CD4-positive, alpha-beta T cell treated with Interleukin-4 for 4 hours (primary cell): Measurements from ENCODE around the gene SGMS1.
A peak's percentile ranks its signal among the peaks of the same experiment; 100 is the strongest.

Experiments used
- DNase-seq: peaks from one replicate; pipeline ENCODE4 v3.0.0-alpha.2; 2020

Gene SGMS1

DNA sequence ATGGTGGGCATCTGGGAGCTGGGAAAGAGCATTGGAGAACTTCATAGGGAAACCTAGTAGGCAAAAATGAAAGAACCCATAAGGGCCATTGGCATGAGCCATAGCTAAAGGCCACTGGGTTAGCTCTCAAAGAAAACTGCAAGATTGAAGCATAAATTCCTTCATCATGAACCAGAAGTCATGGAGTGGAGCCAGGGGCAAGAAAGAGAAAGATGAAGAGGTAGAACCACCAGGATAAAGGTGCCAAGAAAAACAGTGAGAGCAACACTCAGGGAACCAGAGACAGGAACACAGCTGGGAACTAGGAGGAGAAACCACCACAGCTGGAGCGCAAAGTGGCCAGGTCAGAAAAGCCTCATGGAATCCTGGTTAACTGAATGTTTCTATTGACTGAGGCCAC, 11.5 kb upstream of the SGMS1 start:
- no peak for DNase-seq

DNA sequence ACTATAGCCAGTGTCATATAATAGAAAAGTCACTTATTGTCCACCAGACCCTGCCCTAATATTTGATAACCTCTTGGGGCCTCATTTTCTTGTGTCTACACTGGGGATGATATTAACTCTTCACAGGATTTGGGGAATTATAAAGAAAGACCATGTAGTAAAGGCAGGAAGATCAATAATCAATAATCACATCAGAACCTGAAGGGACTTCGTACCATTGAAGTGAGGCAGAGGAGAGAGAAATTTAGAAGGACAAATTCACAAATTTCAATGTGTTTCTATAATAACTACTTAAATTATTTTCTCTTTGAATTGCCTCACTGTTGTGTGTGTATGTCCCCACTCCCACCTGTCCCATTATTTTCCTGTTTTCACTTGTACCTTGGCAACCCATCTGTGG, 10.7 kb upstream of the SGMS1 start:
- no peak for DNase-seq

DNA sequence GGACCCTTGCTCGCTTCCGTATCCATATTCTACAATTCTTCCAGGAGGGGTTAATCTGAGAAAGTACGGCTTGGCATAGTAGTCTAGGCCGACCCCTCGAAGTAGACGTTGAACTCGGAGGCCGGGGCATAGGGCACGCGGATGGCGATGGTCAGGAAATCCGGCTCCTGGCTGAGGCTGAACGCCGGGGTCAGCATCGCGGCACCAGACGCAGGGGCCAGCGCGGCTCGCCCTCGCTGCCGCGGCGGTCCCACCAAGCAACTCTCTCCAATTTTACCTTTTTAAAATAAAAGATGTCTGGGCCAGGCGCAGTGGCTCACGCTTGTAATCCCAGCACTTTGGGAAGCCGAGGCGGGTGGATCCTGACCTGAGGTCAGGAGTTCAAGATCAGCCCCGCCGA, 7.3 kb upstream of the SGMS1 start:
- no peak for DNase-seq

DNA sequence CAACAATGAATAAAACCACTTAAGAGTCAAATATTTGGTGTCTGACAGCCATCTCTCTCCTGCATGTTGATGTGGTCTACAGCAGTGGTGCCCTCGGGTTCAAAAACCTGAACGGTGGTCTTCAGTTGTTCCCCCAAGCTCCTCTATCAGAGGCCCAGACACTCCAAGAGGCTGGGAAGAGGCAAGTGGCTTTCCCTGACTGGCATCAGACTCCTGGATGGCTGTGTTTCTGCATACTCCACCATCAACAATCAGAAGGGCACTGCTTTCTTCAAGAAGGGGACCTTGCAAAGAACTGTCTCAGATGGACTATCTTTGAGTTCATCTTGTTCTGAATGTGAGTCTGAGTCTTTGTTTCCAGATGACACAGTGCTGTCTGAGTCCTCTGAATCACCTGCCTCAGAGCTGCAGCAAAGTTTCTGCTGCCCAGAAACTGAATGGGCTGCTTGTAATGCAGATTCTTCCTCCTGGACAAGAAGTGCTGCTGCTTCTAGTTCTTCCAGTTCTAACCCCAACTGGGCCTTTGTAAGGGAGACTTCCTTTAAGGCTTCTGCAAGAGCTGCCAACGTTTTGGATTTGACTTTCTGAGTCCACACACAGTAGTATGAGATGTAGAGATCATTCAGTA, 5.9 kb upstream of the SGMS1 start:
- DNase-seq: no peak

DNA sequence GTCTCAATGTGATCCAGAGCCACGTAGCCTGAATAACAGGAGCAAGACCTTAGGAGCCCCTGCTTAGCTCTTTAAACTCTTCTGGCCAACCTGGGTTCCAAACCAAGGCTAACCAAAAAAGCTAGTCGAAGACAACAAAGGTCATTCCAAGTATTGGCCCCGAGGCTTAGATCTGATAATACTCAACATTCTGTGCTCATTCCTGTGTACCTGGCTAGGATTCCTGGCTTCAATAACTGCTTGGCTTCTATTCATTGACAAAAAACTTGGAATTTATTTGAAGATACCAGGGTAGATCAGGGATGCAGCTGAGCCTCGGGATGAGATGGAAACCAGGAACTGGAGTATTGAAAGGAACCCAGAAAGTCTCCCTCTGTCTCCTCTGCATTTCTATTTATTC, 4.1 kb upstream of the SGMS1 start:
- DNase-seq: no peak

DNA sequence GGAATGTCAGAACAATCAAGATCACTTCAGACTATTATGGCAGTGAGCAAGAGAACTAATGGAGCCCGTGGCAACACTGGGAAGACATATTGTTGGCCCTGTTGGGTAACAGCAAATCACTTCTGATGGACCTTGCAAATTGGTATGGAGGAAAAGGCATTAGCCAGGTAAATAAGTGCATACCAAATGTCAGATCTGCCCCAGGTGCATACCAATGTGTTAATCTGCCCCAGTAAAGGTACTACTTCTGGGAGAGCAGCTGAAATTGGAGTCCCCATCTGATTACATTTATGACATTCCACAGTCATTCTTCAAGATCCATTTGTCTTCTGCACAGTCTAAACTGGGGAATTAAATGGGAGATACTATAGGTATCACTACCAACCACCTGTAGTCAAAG, 3.7 kb upstream of the SGMS1 start:
- DNase-seq: no peak

DNA sequence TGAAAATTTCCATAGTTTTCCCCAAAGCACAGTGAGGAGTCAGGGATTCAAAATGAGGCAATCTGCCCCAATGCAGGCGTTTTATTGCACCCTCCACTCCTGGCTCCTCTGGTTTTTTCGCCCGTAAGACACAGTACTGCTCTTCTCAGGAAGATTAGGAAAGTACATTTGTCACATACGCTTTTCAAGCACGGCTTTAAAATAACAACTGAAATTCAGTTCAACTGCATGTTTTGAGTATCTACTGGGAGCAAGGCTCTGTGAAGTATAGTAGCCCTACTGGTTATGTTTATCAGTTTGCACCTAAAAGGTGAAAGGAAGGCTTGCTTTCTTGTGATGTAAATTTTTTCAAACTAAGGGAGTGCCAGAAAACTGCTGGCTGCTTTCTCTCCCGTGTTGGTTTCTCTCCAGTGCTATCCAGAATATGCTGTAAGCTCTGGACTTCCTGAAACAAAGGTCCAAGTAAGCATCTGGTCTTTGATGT, 1.9 kb upstream of the SGMS1 start:
- no peak for DNase-seq

DNA sequence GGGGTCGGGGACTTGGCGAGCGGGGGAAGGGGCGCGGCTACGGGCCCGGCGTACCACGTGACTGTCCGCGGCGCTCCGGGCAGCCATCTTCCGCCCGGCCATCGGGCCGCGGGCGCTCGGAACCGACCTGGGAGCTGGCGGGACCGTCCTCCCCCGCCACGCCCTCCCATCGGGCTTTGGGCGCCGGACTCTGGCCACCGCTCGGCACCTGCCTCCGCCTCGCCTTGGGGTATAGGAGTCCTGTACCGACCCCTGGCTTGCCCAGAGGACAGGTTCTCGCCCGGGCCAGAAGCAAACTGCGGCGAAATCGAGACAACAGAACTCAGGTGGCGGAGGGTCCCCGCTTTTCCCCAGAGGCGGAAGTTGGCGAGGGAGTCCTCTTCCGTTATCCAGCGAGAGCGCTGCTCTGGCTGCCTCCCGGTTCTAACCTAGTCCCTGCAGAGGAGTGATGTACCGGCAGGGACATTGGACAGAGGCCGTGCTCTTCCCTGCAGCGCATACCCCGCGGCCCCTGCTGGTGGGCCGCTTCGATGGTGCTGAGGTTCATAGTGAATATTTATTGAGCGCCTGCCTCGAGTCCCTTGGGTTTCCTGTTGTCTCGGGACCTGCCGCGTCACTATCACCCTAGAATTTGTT, 1.2 kb upstream of the SGMS1 start:
- DNase-seq: peak; percentile 69

DNA sequence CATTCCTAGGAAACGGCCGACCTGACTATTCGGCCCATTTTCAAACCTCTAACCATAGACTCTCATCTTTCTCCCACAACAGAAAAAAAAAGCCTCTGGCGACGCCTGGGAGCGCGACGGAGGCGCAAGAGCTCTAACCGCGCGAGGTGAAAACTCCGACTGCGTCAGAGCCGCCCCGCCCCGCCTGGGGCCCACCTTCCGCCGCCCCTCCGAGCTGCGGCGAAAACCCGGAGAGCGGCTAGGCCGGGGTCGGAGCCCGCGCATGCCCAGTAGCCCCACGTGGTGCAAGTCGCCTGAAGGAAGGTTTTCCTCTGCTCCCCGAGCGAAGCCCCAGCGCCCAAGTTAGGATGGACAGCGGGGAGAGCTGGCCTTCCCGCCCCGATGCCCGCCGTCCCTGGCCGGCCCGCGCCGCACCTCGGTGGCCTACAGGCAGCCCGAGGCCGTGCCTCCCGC, 683 bp upstream of the SGMS1 start:
- DNase-seq: peak; percentile 95

DNA sequence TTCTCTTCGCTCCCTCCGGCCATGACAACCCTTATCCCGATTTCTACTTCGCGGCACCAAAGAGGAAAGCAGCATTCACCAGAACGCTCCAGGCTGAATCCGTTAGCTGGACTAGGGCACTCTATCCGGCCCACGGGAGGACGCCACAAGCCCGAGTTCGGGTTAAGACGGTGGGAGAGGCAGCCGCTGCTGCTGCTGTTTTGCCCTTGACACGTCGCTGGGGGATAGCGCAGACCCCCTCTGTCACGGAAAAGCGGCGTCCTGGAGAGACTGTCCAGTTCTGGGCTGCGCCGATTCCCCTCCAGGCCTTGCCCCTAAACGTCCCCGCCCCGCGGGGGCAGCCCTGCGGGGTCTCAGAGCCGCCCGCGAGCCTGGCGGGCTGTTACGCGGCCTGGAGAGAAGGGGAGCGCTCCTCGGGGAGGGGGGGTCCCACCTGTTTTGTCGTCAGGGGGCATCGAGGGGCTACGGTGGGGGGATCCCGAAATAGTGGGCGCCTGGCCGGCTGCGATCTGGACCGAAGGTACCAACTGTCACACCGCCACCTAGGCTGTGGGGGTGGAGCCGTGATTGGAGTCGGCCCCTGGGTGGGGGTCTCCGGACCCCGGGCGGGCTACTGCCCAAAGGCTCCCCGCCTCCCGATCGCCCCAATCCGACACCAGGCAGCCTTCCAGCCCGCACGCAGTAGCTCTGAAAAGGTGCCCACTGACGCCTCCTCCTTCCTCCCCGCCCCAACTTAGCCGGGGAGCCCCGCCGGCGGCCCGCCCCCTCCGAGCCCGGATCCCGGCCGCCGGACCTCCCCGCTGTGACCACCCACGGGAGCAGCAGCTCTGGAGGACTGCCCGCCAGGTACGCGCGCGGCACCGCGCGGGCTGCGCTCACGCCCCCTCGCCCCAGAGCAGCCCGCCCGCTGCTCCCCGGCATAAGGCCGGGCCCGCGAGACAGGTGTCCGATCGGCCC, 772 bp downstream of the SGMS1 start:
- DNase-seq: peak; percentile 27

DNA sequence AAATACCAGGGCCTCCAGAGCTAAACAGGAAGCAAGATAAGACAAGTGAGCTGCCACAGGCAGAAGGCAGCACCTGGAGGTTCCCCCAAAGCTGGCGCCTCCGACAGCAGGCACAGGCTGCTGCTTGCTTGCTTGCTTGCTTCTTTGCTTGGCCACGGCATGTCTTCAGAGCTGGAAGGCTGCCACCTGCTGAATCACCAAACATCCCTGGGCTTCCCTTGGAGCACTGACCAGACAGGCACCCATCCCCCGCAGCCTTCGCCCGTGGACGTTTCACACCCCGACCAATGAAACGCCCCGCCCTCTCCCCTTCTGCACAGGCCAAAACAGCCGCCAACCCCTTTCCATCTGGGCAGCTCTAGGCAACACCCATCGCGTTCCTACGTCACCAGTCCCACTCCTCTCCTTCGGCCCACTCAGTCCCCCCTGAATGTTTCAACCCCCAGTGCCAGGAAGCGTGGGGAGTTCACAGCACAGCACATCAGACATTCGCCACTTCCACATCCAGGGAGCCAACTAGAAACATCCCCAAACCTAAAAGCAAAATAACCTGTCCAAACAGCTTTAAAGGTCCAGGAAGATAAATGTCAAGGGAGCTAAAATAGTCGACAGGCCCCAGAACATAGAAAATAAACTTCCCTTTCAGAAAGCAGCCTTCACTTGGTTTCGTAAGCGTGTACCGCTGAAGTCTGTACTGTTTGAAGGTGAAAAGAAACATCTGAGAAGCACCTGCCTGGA, 1.6 kb downstream of the SGMS1 start:
- peak; percentile 71 for DNase-seq

DNA sequence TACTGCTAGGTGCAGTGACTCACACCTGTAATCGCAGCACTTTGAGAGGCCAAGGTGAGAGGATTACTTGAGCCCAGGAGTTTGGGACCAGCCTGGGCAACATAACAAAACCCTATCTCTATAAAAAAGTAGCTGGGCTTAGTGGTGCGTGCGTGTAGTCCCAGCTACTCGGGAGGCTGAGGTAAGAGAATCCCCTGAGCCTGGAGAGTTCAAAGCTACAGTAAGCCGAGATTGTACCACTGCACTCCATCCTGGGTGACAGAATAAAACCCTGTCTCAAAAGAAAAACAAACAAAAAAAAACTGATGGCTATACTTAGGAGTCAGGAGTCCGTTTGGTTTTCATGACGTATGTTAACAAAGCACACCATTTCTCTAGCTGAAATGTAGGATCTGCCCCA, 2.9 kb downstream of the SGMS1 start:
- no peak for DNase-seq

DNA sequence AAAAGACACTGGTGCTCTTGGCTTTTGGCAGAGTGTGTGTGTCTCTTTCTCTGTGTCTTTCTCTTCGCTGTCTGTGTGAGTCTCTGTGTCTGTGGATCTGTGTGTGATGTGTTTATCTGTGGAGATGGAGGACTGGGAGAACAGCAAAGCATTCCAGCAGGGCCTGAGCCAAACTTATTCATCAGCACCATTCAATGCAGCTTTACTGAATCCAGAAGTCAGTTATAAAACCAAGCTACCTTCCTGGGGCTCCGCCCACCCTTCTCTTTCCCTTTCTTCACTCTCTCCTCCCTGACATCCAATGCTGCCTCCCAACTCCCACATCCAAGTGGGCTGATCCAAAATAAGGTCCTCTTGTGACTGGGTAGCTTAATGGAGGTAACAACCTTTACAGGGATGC, 3.9 kb downstream of the SGMS1 start:
- DNase-seq: no peak

DNA sequence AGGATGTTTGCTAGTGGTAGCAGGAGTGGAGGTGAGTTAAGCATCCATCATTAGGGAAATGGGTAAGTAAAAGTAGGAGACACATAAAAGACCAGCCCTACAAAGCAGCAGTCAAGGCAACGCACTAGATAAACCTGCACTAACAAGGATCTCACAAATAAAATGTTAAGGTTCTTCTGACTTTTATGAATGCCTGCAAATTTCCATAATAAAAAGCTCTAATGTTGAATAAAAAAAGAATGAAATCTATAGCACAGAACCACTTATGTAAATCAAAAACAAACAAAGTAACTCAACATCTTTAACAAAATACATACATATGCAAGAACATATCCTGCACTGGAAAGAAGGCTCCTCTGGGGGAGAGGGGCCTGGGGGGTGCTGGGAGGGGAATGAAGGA, 4.6 kb downstream of the SGMS1 start:
- no peak for DNase-seq

DNA sequence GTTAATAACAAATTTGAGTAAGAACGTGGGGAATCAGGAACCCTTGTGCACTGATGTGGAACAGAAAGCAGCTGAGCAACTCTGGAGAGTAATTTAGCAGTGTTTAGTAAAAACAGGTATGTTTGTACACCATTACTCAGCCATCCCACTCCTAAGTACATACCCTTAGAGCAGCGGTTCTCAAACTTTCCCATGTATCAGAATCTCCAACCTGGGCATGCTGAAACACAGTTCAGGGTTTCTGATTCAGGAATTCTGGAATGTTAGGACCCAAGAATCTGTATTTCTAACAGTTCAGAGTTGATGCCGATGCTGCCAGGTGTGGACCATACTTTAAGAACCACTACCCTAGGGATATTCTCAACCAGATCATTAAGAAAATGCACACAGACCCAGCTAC, 5.1 kb downstream of the SGMS1 start:
- DNase-seq: no peak

DNA sequence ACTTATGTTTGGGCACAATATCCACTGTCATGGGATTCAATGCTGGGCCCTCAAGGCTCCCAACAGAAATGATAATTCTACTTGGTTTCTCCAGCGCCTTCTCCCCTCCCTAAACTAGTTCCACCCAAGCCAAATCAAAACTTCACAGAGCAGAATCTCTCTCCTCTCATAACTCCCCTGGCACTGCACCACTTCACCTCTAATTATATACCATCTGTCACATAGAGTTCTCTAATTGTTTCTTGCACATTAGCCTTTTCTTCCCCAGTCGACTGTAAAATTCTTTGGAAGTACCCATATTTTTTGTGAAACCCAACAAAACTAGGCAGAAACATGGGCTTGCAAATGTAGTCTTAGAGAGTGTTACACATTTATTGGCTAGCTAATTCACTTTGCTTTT, 8.1 kb downstream of the SGMS1 start:
- no peak for DNase-seq

DNA sequence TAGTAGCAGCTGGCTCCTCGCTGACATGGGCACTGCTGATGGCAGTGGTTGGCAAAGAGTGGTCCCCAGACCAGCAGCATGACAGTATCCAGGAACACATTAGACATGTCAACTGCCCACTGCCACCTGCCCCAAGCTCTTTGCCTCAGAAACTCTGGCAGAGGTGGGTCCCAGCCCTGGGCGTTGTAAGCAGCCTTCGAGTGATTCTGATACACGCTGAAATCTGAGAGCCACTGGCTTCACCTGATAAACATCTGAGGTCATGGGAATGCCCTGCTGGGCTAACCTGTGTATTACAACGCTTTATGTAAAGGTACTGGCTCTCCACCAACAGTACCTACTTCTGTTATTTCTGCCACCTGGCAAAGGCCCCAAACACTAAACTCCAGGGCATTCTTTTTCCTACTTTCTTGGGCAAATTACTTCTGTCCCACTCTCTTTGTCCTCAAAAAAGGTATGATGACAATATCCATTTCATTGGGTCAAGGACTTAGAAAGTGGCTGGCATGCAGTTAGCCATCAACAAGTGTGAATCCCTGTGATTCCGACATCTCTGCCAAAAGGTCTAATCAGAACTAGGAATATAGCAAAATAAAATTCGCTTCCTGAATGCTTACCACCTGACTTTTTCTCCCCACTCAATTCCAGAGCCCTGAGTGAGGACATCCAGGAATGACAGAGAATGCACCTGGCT, 9.2 kb downstream of the SGMS1 start:
- no peak for DNase-seq

DNA sequence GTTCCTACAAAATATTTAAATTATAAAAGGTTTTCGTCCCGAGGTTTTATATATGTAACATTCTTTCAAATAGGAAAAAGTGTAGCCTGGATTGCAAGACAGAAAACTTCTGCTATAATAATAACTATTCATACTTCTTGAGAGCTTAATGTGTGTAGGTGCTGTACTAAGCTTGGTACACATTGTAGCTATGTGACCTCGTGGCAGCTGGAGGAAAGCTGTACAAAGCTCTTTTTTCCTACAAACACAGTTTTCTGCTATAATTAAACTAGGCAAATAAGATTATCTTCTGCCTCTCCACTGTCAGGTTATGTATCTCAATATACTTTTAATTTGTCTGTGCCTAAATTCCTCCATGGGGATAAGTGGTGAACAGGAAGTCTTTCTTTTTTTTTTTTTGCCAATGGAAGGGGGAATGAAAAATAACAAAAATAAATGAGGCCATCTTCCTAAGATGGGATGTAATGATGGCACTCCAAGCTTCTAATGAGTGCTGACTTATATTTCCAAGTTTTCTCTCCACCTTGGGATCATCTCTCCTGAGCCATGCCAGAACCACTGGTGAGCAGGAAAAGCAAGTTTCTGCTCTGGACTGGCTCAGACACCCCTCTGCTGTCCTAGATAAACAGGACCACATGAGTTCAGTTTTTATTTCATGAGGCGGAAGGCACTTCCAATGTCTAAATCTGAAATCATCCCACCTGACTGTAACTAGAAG, 9.9 kb downstream of the SGMS1 start:
- DNase-seq: no peak

DNA sequence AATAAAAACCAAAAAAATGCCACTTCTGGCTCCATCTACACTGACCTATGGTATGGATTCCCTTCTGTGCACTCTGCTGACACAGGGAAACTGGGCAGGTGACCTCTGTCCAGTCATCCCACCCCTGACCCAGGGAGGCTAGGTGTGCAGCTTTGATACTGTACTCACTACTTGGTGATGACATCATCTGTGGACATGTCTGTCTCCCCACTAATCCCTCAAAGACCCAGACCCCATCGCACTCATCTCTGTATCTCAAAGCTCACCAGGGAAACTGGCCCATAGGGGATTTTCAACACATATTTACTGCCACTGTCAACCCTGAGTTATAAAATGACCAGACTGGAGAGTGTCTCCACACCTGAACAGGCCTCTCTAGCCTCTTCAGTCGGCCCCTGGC, 10.6 kb downstream of the SGMS1 start:
- DNase-seq: no peak

DNA sequence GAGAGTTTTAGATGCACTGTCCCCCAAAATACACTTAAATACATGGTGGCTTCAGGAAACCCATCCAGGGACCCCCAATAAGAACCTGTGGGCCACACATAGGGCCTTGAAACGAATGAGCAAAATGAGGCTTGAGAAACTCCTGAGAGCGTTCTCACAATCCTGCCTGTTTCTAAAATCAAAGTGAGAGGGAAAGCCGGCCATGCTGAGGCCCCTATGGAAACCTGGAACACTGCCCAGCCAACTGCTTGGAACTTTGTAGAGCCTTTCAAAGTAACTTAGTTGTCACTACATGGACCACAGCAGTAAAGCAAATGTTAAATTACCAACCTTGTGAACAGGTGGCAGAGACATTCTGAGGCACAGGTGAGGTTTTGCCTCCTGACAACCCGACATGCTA, 13.4 kb downstream of the SGMS1 start:
- no peak for DNase-seq

DNA sequence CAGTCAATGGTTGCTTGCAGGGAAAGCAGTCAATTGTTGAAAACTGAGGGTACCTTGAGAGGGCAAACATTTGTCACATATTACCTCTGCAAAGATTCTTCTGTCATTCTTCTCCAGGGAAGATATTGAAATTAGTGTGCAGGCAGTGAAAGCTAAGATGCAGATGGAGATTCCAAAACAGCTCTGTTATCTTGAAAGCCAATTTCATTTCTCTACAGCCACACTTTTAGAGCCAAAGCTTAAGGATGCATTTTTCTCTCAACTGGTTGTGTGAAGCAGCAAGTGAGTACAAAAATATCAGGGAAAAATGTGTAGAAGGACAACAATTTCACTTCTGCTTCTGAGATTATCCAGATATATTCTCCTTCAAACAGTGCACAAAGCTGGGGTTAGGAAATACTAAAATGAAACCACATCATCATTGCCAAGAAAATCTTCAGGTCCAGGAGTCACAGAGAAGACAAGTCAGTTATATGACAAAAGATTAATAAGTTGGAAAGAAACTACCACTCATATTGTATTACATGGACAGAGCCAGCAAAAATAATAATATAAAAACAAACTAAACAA, 16.3 kb downstream of the SGMS1 start:
- no peak for DNase-seq

DNA sequence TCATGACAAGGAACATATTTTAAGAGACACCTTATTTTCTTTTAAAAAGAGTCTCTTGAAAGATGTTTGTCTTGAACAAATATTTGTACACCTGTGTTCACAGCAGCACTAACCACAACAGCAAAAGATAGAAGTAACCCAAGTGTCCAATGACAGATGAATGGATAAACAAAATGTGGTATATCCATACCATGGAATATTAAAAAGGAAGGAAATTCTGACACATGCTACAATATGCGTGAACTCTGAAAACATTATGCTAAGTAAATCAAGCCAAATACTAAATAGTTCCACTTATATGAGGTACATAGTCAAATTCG, 17.8 kb downstream of the SGMS1 start:
- no peak for DNase-seq
